ENCODE measurements around the gene NET1.
"Not testable (repeated sequence)": the region's sequence is repeated elsewhere in the genome, so short reads cannot be mapped to it uniquely, and the experiment has no call there.

NET1 gene, protein sequence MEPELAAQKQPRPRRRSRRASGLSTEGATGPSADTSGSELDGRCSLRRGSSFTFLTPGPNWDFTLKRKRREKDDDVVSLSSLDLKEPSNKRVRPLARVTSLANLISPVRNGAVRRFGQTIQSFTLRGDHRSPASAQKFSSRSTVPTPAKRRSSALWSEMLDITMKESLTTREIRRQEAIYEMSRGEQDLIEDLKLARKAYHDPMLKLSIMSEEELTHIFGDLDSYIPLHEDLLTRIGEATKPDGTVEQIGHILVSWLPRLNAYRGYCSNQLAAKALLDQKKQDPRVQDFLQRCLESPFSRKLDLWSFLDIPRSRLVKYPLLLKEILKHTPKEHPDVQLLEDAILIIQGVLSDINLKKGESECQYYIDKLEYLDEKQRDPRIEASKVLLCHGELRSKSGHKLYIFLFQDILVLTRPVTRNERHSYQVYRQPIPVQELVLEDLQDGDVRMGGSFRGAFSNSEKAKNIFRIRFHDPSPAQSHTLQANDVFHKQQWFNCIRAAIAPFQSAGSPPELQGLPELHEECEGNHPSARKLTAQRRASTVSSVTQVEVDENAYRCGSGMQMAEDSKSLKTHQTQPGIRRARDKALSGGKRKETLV

DNA sequence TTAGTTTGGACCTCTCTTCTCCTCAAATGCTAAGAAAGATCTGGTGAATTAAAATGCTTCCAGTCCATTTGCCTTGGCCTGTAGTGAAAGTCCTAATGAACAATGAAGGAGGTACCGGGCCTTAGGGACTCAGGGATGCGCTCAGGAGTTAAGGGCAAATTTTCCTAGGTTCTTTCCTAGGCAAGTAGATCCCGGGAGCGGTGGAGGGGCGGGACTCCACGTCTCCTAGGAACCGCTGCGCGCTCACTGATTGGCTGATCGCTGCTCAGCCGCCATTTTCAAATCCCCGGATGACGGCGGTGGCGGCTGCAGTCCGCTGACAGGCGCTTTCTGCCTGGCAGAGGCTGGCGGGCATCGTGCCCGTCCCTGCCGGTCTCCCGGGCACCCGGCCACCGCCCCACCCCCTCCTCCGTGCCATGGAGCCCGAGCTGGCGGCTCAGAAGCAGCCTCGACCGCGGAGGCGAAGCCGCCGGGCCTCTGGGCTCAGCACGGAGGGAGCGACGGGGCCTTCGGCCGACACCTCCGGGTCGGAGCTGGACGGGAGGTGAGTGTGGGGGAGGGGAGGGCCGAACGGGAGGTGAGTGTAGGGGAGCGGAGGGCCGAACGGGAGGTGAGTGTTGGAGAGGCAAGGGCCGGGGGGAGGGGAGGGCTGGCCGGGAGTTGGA, at the start of gene NET1:
Gene NET1 (plus strand): TSS at position 281 of the 665 bp plus-strand sequence. CDS start 136 bp downstream, at position 417.
- peak; percentile 54 for DNase-seq

- DNase-seq: no peak
Measured at GRCh38 chr10:5362873-5363272, 49.5 kb upstream of the NET1 start.

DNA sequence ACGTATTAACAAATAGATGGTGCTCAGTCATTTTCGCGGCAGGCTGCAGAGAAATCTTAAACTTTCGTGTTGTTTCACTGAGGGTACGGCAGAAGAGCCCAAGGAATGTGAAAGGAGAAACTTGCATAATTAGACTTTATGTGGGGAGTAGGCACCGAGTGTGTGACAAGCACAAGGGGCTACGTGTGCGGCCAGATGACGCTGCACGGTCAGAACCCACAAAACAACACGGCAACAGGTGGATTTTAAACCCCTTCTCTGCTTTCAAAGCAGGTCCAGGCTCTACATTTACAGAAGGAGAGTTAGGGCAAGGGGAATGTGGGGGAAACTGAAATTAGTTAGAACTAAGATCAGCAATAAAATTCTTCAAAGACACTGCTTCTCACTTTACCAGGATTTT, 48.0 kb upstream of the NET1 start:
- DNase-seq: no peak

- no peak for DNase-seq
Measured at GRCh38 chr10:5364890-5365338, 47.4 kb upstream of the NET1 start, which contains the start of gene UCN3. Gene UCN3 (plus strand): TSS chr10:5364966. CDS start chr10:5373721, 8,755 bp downstream.

DNA sequence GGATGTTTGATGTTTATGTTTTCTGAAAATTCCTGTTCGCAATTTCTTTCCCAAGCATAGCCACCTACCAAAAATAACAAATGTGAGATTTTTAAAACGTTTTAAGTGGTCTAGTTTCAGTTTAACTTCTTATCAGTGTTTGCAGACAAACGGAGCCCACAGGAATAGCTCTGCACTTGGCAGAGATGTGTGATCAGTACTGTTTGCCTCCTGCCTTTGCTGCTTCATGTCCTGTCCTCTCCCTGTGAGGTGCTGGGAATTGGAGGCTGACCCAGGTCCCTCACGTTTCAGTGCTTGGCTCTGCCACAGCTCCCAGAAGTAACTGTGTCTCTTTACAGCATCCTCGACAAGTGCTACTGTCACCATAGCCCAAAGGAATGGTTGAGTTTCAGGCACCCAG, 46.4 kb upstream of the NET1 start:
- DNase-seq: no peak

GRCh38 chr10:5369362-5370158, 42.8 kb upstream of the NET1 start:
- no peak for DNase-seq

DNA sequence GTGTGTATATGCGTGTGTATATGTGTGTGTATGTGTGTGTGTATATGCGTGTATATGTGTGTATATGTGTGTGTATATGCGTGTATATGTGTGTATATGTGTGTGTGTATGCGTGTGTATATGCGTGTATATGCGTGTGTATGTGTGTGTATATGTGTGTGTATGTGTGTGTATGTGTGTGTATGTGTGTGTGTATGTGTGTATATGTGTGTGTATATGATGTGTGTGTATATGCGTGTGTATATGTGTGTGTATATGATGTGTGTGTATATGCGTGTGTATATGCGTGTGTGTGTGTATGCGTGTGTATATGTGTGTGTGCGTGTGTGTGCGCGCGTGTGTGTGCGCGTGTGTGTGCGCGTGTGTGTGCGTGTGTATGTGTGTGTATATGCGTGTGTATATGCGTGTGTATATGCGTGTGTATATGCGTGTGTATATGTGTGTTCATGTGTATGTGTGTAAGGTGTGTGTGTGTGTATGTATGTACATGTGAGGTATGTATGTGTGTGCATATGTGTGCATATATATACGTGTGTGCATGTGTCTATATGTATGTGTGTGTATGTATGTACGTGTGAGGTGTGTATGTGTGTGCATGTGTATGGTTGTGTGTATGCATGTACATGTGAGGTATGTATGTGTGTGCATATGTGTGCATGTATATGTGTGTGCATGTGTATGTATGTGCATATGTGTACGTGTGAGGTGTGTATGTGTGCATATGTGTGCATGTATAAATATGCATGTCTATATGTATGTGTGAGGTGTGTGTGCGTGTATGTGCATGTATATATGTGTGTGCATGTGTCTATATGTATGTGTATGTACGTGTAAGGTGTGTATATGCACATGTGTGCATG, 41.6 kb upstream of the NET1 start:
- no peak for DNase-seq

- DNase-seq: no peak
Measured at GRCh38 chr10:5373307-5373706, 39.0 kb upstream of the NET1 start.

GRCh38 chr10:5373891-5374611, 38.3 kb upstream of the NET1 start:
- no peak for DNase-seq

DNA sequence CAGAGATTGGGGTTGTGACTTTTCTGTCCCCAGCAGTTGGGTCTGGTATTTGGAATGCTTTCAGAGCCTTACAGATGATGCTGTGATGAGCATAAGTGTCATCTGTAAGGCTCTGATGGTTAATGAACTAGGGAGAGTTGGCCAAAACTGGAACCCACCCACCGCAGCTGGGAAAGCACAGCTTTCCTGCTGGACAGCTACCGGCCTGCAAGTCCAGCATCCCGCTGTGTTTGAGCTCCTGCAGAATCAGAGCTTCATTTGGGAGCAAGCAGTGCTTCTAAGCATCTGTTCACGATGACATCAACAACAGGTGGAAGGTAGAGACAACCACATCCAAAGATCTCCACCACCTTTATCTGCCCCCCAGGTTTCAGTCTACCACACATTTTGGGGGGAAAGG, 35.9 kb upstream of the NET1 start:
- DNase-seq: no peak

DNA sequence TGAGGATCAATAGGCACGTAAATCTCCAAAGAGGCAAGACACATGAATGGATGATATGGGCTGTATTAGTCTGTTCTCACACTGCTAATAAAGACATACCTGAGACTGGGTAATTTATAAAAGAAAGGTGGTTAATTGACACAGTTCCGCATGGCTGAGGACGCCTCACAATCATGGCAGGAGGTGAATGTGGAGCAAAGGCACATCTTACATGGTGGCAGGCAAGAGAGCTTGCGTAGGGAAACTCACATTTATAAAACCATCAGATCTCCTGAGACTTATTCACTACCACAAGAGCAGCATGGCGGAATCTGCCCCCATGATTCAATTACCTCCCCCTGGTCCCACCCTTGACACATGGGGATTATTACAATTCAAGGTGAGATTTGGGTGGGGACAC, 33.2 kb upstream of the NET1 start:
- DNase-seq: not testable (repeated sequence)

DNA sequence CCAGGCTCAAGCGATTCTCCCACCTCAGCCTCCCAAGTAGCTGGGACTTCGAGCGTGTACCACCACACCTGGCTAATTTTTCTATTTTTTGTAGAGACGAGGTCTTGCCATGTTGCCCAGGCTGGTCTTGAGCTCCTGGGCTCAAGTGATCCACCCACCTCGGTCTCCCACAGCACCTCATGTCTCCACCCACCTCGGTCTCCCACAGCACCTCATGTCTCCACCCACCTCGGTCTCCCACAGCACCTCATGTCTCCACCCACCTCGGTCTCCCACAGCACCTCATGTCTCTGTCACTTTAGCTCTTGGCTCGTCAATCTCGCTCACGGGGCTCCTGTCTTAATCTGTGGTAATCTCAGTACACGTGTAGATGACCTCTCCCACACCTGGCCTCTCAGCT, 32.0 kb upstream of the NET1 start:
- DNase-seq: not testable (repeated sequence)

DNA sequence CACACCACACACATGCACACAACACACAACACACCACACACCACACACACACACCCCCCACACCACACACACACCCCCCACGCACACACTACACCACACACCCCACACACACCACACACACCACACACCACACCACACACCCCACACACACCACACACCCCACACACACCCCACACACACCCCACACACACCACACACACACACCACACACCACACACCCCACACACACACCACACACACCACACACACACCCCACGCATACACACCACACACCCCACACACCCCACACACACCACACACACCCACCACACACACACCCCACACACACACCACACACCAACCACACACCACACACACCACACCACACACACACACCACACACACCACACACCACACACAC, 31.2 kb upstream of the NET1 start:
- no peak for DNase-seq

DNA sequence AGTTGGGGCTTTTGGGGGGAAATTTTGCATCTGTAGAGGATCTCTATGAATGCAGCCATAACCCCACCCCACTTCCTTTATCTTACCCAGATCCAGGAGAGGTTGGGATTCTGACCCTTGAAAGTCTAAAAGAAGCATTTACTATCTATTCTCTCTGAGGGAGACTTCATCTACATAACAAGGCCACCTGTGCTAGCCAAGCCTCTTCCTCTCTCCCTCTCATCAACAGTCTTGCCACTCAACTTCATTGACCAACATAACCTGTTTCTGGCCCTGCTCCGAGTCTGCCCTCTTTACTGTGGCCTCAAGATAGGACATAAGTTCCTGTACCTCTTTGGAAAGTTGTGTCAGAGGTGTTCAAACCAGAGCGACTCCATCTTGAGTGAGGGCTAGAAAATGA, 27.1 kb upstream of the NET1 start:
- DNase-seq: no peak

- no peak for DNase-seq
Measured at GRCh38 chr10:5387169-5387568, 25.2 kb upstream of the NET1 start.

- no peak for DNase-seq
Measured at GRCh38 chr10:5390607-5391205, 21.7 kb upstream of the NET1 start.

DNA sequence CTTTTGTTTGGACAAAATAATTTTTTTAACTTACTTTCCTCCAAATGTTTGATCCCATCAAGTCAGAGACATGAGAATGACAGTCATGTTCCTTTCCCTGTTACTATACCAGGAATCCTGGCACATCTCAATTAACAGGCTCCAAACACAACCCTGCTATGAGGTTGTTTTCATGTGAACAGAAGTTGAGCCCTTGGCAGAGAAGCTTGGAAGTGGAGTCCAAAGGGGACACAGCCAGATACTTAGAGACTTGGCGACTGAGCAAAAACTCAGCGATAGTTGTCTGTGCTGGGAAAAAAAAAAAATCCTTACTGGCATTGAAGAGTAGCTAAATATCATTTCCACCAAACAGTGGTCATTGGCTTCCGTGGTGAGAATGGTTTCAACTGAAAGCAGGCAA, 20.6 kb upstream of the NET1 start:
- no peak for DNase-seq

GRCh38 chr10:5393529-5393928, 18.8 kb upstream of the NET1 start:
- no peak for DNase-seq

DNA sequence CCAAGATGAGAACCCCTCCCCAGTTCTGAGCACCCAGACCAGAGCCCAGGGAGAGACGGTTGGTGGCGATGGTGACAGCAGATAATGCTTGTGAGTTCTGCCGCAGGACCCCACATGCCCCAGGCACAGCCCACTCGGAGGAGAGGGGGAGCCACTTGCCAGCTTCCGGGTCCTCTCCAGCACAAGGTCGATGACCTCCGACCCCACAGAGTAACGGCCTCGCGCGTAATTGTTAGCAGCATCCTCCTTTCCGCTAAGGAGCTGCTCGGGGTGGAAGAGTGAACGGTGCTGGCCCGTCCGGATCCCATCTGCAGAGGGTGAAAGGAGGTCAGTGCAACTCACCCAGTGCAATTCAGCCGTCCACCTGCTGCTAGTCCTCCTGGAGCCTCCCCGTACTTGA, 17.2 kb upstream of the NET1 start:
- DNase-seq: no peak

GRCh38 chr10:5396556-5397300, 15.6 kb upstream of the NET1 start:
- peak; percentile 1 for DNase-seq
